OCI-LY1 (cell line): ENCODE data around the gene FAM107B.

Experiments
- H2AFZ ChIP-seq: fragments of 200-600 bp; sonication (generic), shearing (Covaris generic); 2 replicates; pipeline ENCODE4 v1.6.0; 2014; ENCODE audit warnings: antibody characterized with exemption, mild to moderate bottlenecking, low read length
- H3F3A ChIP-seq: fragments of 200-600 bp; sonication (generic), shearing (Covaris generic); 2 replicates; pipeline ENCODE4 v1.6.0; 2014; ENCODE audit warnings: mild to moderate bottlenecking, antibody characterized with exemption, low read length, moderate library complexity; ENCODE audit not compliant: insufficient read depth
- H3K27ac ChIP-seq: fragments of 200-600 bp; sonication (generic); 2 replicates; pipeline ENCODE4 v1.5.1; 2014; ENCODE audit warnings: low read length, mixed run types, mild to moderate bottlenecking, low read depth; ENCODE audit not compliant: poor library complexity, severe bottlenecking
- H3K27me3 ChIP-seq: fragments of 200-600 bp; sonication (generic); 2 replicates; pipeline ENCODE4 v1.6.0; 2014; ENCODE audit warnings: antibody characterized with exemption, mild to moderate bottlenecking, low read length, moderate library complexity; ENCODE audit not compliant: insufficient read depth
- H3K36me3 ChIP-seq: fragments of 200-600 bp; sonication (generic); 2 replicates; pipeline ENCODE4 v1.6.1; 2014; ENCODE audit warnings: mild to moderate bottlenecking, antibody characterized with exemption, low read length, moderate library complexity, mixed read lengths; ENCODE audit not compliant: insufficient read depth
- H3K4me1 ChIP-seq: fragments of 200-600 bp; sonication (generic); 2 replicates; pipeline ENCODE4 v1.5.1; 2014; ENCODE audit warnings: mild to moderate bottlenecking, low read length, moderate library complexity; ENCODE audit not compliant: insufficient read depth, severe bottlenecking
- H3K4me2 ChIP-seq: fragments of 200-600 bp; sonication (generic), shearing (Covaris generic); 2 replicates; pipeline ENCODE4 v1.6.1; 2014; ENCODE audit warnings: low read length
- H3K4me3 ChIP-seq: fragments of 200-600 bp; sonication (generic); 2 replicates; pipeline ENCODE4 v1.5.1; 2014; ENCODE audit warnings: low read length, low read depth, mild to moderate bottlenecking, mixed read lengths; ENCODE audit not compliant: poor library complexity, severe bottlenecking
- H3K79me2 ChIP-seq: fragments of 200-600 bp; shearing (Covaris generic); 2 replicates; pipeline ENCODE4 v1.6.1; 2016; ENCODE audit warnings: mixed run types, low read length, mixed read lengths; ENCODE audit not compliant: insufficient read depth
- H3K9ac ChIP-seq: fragments of 200-600 bp; sonication (generic), shearing (Covaris generic); 2 replicates; pipeline ENCODE4 v1.6.1; 2014; ENCODE audit warnings: mild to moderate bottlenecking, low read length, mixed read lengths
- H3K9me2 ChIP-seq: fragments of 200-600 bp; sonication (generic), shearing (Covaris generic); 2 replicates; pipeline ENCODE4 v1.6.1; 2014; ENCODE audit warnings: low read depth, mild to moderate bottlenecking, low read length, mixed read lengths
- H3K9me3 ChIP-seq: fragments of 200-600 bp; shearing (Covaris generic); 2 replicates; pipeline ENCODE4 v1.6.1; 2014; ENCODE audit warnings: low read length, mixed read lengths
- H4K20me1 ChIP-seq: fragments of 200-600 bp; sonication (generic), shearing (Covaris generic); 2 replicates; pipeline ENCODE4 v1.6.0; 2016; ENCODE audit warnings: mild to moderate bottlenecking, low read length; ENCODE audit not compliant: insufficient read depth
- CTCF ChIP-seq: fragments of 200-600 bp; sonication (generic), shearing (Covaris generic); IDR thresholded peaks from 2 replicates; pipeline ENCODE4 v1.5.1; 2017; ENCODE audit warnings: mild to moderate bottlenecking, antibody characterized with exemption, low read length, moderate library complexity, mixed read lengths
- EZH2 ChIP-seq: fragments of 200-600 bp; sonication (generic), shearing (Covaris generic); IDR thresholded peaks from 2 replicates; pipeline ENCODE4 v1.8.0; 2017; ENCODE audit warnings: borderline replicate concordance, mixed run types, mild to moderate bottlenecking, antibody characterized with exemption, low read length, moderate library complexity, mixed read lengths

The FAM107B gene

GRCh38 chr10:14477408-14477710 lies 297.3 kb downstream of the FAM107B start:
- Histone ChIP-seq H3K79me2 (no peaks in the 10 kb centered on the region), H3K9ac (no peak overlapping the region), H3K4me1 (no peaks in the 10 kb centered on the region), H3F3A (no peaks in the 10 kb centered on the region), H3K36me3 (no peaks in the 10 kb centered on the region), H3K4me2 (no peak overlapping the region), H3K9me3 (no peaks in the 10 kb centered on the region), H3K9me2 (no peaks in the 10 kb centered on the region), H2AFZ (no peak overlapping the region), H3K27ac (no peak overlapping the region), H3K27me3 (no peaks in the 10 kb centered on the region), H4K20me1 (no peaks in the 10 kb centered on the region), H3K4me3 (no peak overlapping the region)
- TF ChIP-seq EZH2 (no peak), CTCF (no peak)

DNA sequence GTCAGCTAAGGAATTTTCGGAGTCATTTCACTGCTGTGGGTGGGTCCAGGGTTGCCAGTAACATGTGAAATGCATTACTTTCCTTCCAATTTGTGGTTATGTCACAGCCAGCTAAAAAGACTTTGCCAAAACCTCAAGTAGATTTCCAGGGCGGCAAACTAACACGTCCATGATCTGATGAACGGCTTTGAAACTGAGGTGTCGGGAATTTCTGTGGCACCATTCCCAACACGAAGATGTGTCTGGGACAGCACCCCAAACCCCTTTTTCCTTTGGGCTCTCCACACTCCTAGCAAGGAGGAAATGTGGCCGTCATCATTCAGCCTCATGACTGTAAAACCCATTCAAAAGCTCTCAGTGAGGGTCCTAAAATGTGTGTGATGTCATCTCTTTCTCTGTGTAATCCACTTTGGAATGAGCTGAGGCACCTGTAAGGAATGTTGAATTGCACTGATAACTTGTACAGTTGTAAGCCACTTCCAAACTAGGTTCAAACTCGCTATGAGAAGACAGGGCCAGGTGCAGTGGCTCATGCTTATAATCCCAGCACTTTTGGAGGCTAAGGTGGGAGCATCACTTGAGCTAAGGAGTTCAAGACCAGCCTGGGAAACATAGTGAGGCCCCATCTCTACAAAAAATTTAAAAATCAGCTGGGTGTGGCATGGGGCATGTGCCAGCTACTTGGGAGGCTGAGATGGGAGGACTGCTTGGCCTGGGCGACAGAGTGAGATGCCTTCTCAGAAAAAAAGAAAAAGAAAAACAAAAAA lies 297.9 kb downstream of the FAM107B start:
- Histone ChIP-seq H3K9me2 (no peaks in the 10 kb centered on the region), H3K27me3 (no peaks in the 10 kb centered on the region), H3K4me2 (no peak overlapping the region), H3K4me3 (no peak overlapping the region), H3K36me3 (no peaks in the 10 kb centered on the region), H3K9ac (no peak overlapping the region), H3F3A (no peaks in the 10 kb centered on the region), H3K9me3 (no peaks in the 10 kb centered on the region), H3K4me1 (no peaks in the 10 kb centered on the region), H3K79me2 (no peaks in the 10 kb centered on the region), H4K20me1 (no peaks in the 10 kb centered on the region), H2AFZ (no peak overlapping the region), H3K27ac (no peak overlapping the region)
- TF ChIP-seq EZH2 (no peak), CTCF (no peak)

DNA sequence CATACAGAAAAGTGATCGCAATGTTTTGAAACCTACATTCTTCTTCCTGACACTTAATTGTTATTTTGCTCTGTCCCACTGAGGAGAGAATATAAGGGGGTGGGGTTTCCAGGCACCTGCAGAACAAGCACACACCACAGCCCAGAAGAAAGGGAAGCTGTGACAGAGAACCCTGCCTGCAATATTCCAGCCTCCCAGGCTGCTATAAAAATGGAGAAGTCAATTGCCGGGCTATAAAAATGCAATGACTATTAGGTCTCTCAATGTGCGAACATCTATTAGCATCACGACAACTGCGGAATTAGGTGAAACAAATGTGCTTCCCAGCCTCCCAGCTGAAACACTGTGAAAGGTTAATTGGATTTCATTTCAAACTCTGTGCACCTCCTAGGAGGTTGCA lies 298.7 kb downstream of the FAM107B start:
- Histone ChIP-seq H3K9me3 (no peaks in the 10 kb centered on the region), H3K4me2 (no peak overlapping the region), H3K79me2 (no peaks in the 10 kb centered on the region), H3K9me2 (no peaks in the 10 kb centered on the region), H3K4me3 (no peak overlapping the region), H3K36me3 (no peaks in the 10 kb centered on the region), H3K9ac (no peak overlapping the region), H4K20me1 (no peaks in the 10 kb centered on the region), H3F3A (no peaks in the 10 kb centered on the region), H3K27ac (no peak overlapping the region), H3K27me3 (no peaks in the 10 kb centered on the region), H2AFZ (no peak overlapping the region), H3K4me1 (no peaks in the 10 kb centered on the region)
- no peak for TF ChIP-seq CTCF
- TF ChIP-seq EZH2, result no peak
